SK-N-SH (cell line): ENCODE measurements around the gene EXOC6B.

Source experiments
- CTCF ChIP-seq: fragments of 200-600 bp; sonication (generic); IDR thresholded peaks from 2 replicates; pipeline ENCODE4 v1.6.1; 2017; ENCODE audit warnings: antibody characterized with exemption, mild to moderate bottlenecking, moderate library complexity
- FOSL2 ChIP-seq: IDR thresholded peaks from 2 replicates; pipeline ENCODE4 v1.4.0; 2012; ENCODE audit warnings: low read depth, mild to moderate bottlenecking, moderate library complexity, borderline replicate concordance
- SIN3A ChIP-seq: IDR thresholded peaks from 2 replicates; pipeline ENCODE4 v1.6.1; 2012; ENCODE audit warnings: low read depth, mild to moderate bottlenecking, low read length, moderate library complexity, borderline replicate concordance
- YY1 ChIP-seq: IDR thresholded peaks from 2 replicates; pipeline ENCODE4 v1.4.0; 2012; ENCODE audit warnings: low read depth, mild to moderate bottlenecking

- TF ChIP-seq SIN3A, result no peak
- TF ChIP-seq FOSL2, result no peak
- TF ChIP-seq YY1, result no peak
- TF ChIP-seq CTCF, result no peak
Measured at GRCh38 chr2:72270556-72271275, 555.1 kb downstream of the EXOC6B start.
